ENCODE results near the gene GBP5. TPM values are rescaled to one million over a fixed set of nuclear protein-coding genes. Genes with fewer than 3 reads are reported as not detected.

GBP5 gene
- total RNA-seq, 1 donor from 2014 or later = 2.6 TPM

GRCh38 chr1:89280766-89281165, 8.1 kb upstream of the GBP5 start:
- no peak overlapping the region for H3K27ac Mint-ChIP-seq (ENCODE audit: unreplicated experiment)
- no peaks in the 10 kb centered on the region for H3K36me3 Mint-ChIP-seq (ENCODE audit: low read depth, unreplicated experiment)
- H3K27me3 Mint-ChIP-seq (ENCODE audit: unreplicated experiment) = no peaks in the 10 kb centered on the region
- no peak overlapping the region for H3K4me3 Mint-ChIP-seq (ENCODE audit: unreplicated experiment)
- H3K9me3 Mint-ChIP-seq (ENCODE audit: unreplicated experiment) = peaks cover 4% of the 10 kb centered on the region
- TF ChIP-seq CTCF (IDR thresholded peaks at IDR 0.05; ENCODE audit: unreplicated experiment) = no peak
- DNase-seq (ENCODE audit: low spot score) = no peak
- no peaks in the 10 kb centered on the region for H3K4me1 Mint-ChIP-seq (ENCODE audit: unreplicated experiment)

- Mint-ChIP-seq H3K9me3 (ENCODE audit: unreplicated experiment) (peaks cover 4% of the 10 kb centered on the region), H3K4me3 (ENCODE audit: unreplicated experiment) (no peak overlapping the region), H3K4me1 (ENCODE audit: unreplicated experiment) (no peaks in the 10 kb centered on the region), H3K27me3 (ENCODE audit: unreplicated experiment) (peaks cover 1% of the 10 kb centered on the region), H3K27ac (ENCODE audit: unreplicated experiment) (no peak overlapping the region), H3K36me3 (ENCODE audit: low read depth, unreplicated experiment) (no peaks in the 10 kb centered on the region)
- no peak for DNase-seq (ENCODE audit: low spot score)
- no peak for TF ChIP-seq CTCF (IDR thresholded peaks at IDR 0.05; ENCODE audit: unreplicated experiment)
Measured at GRCh38 chr1:89279011-89279466, 6.4 kb upstream of the GBP5 start.

- H3K4me1 Mint-ChIP-seq (ENCODE audit: unreplicated experiment) = no peaks in the 10 kb centered on the region
- no peaks in the 10 kb centered on the region for H3K36me3 Mint-ChIP-seq (ENCODE audit: low read depth, unreplicated experiment)
- no peak for TF ChIP-seq CTCF (IDR thresholded peaks at IDR 0.05; ENCODE audit: unreplicated experiment)
- no peak for DNase-seq (ENCODE audit: low spot score)
- no peak overlapping the region for H3K27ac Mint-ChIP-seq (ENCODE audit: unreplicated experiment)
- no peaks in the 10 kb centered on the region for H3K9me3 Mint-ChIP-seq (ENCODE audit: unreplicated experiment)
- peaks cover 1% of the 10 kb centered on the region for H3K27me3 Mint-ChIP-seq (ENCODE audit: unreplicated experiment)
- no peak overlapping the region for H3K4me3 Mint-ChIP-seq (ENCODE audit: unreplicated experiment)
Measured at GRCh38 chr1:89277725-89278124, 5.1 kb upstream of the GBP5 start.

- no peak for DNase-seq (ENCODE audit: low spot score)
- Mint-ChIP-seq H3K9me3 (ENCODE audit: unreplicated experiment) (no peaks in the 10 kb centered on the region), H3K27me3 (ENCODE audit: unreplicated experiment) (peaks cover 1% of the 10 kb centered on the region), H3K36me3 (ENCODE audit: low read depth, unreplicated experiment) (peaks cover 2% of the 10 kb centered on the region), H3K27ac (ENCODE audit: unreplicated experiment) (no peak overlapping the region), H3K4me3 (ENCODE audit: unreplicated experiment) (no peak overlapping the region), H3K4me1 (ENCODE audit: unreplicated experiment) (no peaks in the 10 kb centered on the region)
- no peak for TF ChIP-seq CTCF (IDR thresholded peaks at IDR 0.05; ENCODE audit: unreplicated experiment)
Measured at GRCh38 chr1:89276690-89277089, 4.0 kb upstream of the GBP5 start.

GRCh38 chr1:89274411-89274857, 1.8 kb upstream of the GBP5 start:
- TF ChIP-seq CTCF (IDR thresholded peaks at IDR 0.05; ENCODE audit: unreplicated experiment) = no peak
- no peak for DNase-seq (ENCODE audit: low spot score)
- H3K4me1 Mint-ChIP-seq (ENCODE audit: unreplicated experiment) = peaks cover 3% of the 10 kb centered on the region
- H3K27me3 Mint-ChIP-seq (ENCODE audit: unreplicated experiment) = peaks cover 1% of the 10 kb centered on the region
- H3K36me3 Mint-ChIP-seq (ENCODE audit: low read depth, unreplicated experiment) = peaks cover 2% of the 10 kb centered on the region
- H3K27ac Mint-ChIP-seq (ENCODE audit: unreplicated experiment) = no peak overlapping the region
- H3K4me3 Mint-ChIP-seq (ENCODE audit: unreplicated experiment) = no peak overlapping the region
- no peaks in the 10 kb centered on the region for H3K9me3 Mint-ChIP-seq (ENCODE audit: unreplicated experiment)

Data from endothelial cell (in vitro differentiated cells).